ENCODE measurements around the gene MMP14.

MMP14 gene

GRCh38 chr14:22844221-22845102 is 8.1 kb downstream of the MMP14 start:
- H3K4me1 ChIP-seq = peaks cover 24% of the 10 kb centered on the region
- no peak overlapping the region for H2AFZ ChIP-seq
- no peaks in the 10 kb centered on the region for H3K9me3 ChIP-seq (ENCODE audit: control insufficient read depth, low read length)
- H3K27ac ChIP-seq = no peak overlapping the region
- no peaks in the 10 kb centered on the region for H3K27me3 ChIP-seq (ENCODE audit: control insufficient read depth, insufficient read depth, low read length)
- H3K36me3 ChIP-seq (ENCODE audit: control insufficient read depth, insufficient read depth, low read length) = no peaks in the 10 kb centered on the region
- H3K9ac ChIP-seq = no peak overlapping the region
- no peak overlapping the region for H3K4me2 ChIP-seq (ENCODE audit: low read length)
- TF ChIP-seq, protein P1, sequence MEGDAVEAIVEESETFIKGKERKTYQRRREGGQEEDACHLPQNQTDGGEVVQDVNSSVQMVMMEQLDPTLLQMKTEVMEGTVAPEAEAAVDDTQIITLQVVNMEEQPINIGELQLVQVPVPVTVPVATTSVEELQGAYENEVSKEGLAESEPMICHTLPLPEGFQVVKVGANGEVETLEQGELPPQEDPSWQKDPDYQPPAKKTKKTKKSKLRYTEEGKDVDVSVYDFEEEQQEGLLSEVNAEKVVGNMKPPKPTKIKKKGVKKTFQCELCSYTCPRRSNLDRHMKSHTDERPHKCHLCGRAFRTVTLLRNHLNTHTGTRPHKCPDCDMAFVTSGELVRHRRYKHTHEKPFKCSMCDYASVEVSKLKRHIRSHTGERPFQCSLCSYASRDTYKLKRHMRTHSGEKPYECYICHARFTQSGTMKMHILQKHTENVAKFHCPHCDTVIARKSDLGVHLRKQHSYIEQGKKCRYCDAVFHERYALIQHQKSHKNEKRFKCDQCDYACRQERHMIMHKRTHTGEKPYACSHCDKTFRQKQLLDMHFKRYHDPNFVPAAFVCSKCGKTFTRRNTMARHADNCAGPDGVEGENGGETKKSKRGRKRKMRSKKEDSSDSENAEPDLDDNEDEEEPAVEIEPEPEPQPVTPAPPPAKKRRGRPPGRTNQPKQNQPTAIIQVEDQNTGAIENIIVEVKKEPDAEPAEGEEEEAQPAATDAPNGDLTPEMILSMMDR (IDR thresholded peaks at IDR 0.05) = no peak
- H3K79me2 ChIP-seq = peaks cover 3% of the 10 kb centered on the region
- H3K4me3 ChIP-seq (ENCODE audit: low read depth, low read length) = no peak overlapping the region

DNA sequence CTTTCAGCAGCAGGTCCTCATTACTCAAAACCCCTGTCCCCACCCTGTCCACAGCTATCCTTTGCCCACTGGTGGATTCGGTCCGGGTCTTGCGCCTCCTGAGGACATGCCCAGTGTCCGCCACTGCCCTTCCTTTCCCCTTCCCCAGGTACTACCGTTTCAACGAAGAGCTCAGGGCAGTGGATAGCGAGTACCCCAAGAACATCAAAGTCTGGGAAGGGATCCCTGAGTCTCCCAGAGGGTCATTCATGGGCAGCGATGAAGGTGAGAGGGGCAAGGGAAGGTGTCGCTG is 8.7 kb downstream of the MMP14 start:
- H2AFZ ChIP-seq = no peak overlapping the region
- H3K4me2 ChIP-seq (ENCODE audit: low read length) = no peak overlapping the region
- peaks cover 3% of the 10 kb centered on the region for H3K79me2 ChIP-seq
- H3K36me3 ChIP-seq (ENCODE audit: control insufficient read depth, insufficient read depth, low read length) = no peaks in the 10 kb centered on the region
- H3K9ac ChIP-seq = no peak overlapping the region
- H3K27me3 ChIP-seq (ENCODE audit: control insufficient read depth, insufficient read depth, low read length) = no peaks in the 10 kb centered on the region
- H3K4me3 ChIP-seq (ENCODE audit: low read depth, low read length) = no peak overlapping the region
- H3K27ac ChIP-seq = no peak overlapping the region
- H3K9me3 ChIP-seq (ENCODE audit: control insufficient read depth, low read length) = no peaks in the 10 kb centered on the region
- H3K4me1 ChIP-seq = peaks cover 28% of the 10 kb centered on the region
- TF ChIP-seq, protein P1 (IDR thresholded peaks at IDR 0.05) = no peak

GRCh38 chr14:22845821-22846625 is 9.6 kb downstream of the MMP14 start:
- TF ChIP-seq, protein P1 (IDR thresholded peaks at IDR 0.05) = no peak
- Histone ChIP-seq H3K4me1 (peaks cover 28% of the 10 kb centered on the region), H3K4me2 (ENCODE audit: low read length) (no peak overlapping the region), H3K9me3 (ENCODE audit: control insufficient read depth, low read length) (no peaks in the 10 kb centered on the region), H3K79me2 (peaks cover 3% of the 10 kb centered on the region), H3K27ac (peak overlapping the region; percentile 50), H3K4me3 (ENCODE audit: low read depth, low read length) (no peak overlapping the region), H3K9ac (no peak overlapping the region), H3K36me3 (ENCODE audit: control insufficient read depth, insufficient read depth, low read length) (no peaks in the 10 kb centered on the region), H2AFZ (no peak overlapping the region), H3K27me3 (ENCODE audit: control insufficient read depth, insufficient read depth, low read length) (no peaks in the 10 kb centered on the region)

GRCh38 chr14:22846811-22847307 is 10.5 kb downstream of the MMP14 start:
- H3K27me3 ChIP-seq (ENCODE audit: control insufficient read depth, insufficient read depth, low read length) = no peaks in the 10 kb centered on the region
- no peaks in the 10 kb centered on the region for H3K36me3 ChIP-seq (ENCODE audit: control insufficient read depth, insufficient read depth, low read length)
- peak overlapping the region; percentile 50 for H3K27ac ChIP-seq
- no peak overlapping the region for H2AFZ ChIP-seq
- no peak overlapping the region for H3K4me2 ChIP-seq (ENCODE audit: low read length)
- TF ChIP-seq, protein P1 (IDR thresholded peaks at IDR 0.05) = no peak
- H3K9ac ChIP-seq = no peak overlapping the region
- H3K4me1 ChIP-seq = peaks cover 33% of the 10 kb centered on the region
- no peaks in the 10 kb centered on the region for H3K9me3 ChIP-seq (ENCODE audit: control insufficient read depth, low read length)
- H3K4me3 ChIP-seq (ENCODE audit: low read depth, low read length) = no peak overlapping the region
- H3K79me2 ChIP-seq = no peaks in the 10 kb centered on the region
